Fibroblast of lung (primary cell): ENCODE measurements around the gene MNT. TPM values are rescaled to one million over a fixed set of nuclear protein-coding genes. Genes with fewer than 3 reads are reported as not detected.
"Not testable (repeated sequence)": the region's sequence is repeated elsewhere in the genome, so short reads cannot be mapped to it uniquely, and the experiment has no call there.

ENCODE experiments used
- DNase-seq, 2 donors: peaks; one replicate each; pipeline versions ENCODE4 v3.0.0 to v3.0.0-alpha.2; 2010; ENCODE audit warnings: low read depth in 2 of 2
- H2AFZ ChIP-seq: 2 replicates; pipeline ENCODE4 v1.5.1; 2012; ENCODE audit warnings: low read length, control low read depth, inconsistent platforms
- H3K27ac ChIP-seq: 2 replicates; pipeline ENCODE4 v1.5.1; 2011; ENCODE audit warnings: low read length, control low read depth; ENCODE audit not compliant: insufficient read depth
- H3K27me3 ChIP-seq: 2 replicates; pipeline ENCODE4 v1.5.1; 2011; ENCODE audit warnings: mild to moderate bottlenecking, low read length; ENCODE audit not compliant: control insufficient read depth, insufficient read depth
- H3K36me3 ChIP-seq: 2 replicates; pipeline ENCODE4 v1.5.1; 2011; ENCODE audit warnings: low read length; ENCODE audit not compliant: control insufficient read depth, insufficient read depth
- H3K4me1 ChIP-seq: 2 replicates; pipeline ENCODE4 v1.5.1; 2011; ENCODE audit warnings: low read length; ENCODE audit not compliant: control insufficient read depth, insufficient read depth; ENCODE audit errors: extremely low read depth
- H3K4me2 ChIP-seq: 2 replicates; pipeline ENCODE4 v1.5.1; 2011; ENCODE audit warnings: low read length, control low read depth; ENCODE audit not compliant: insufficient read depth; ENCODE audit errors: extremely low read depth
- H3K4me3 ChIP-seq, 4 experiments: fragments of 200-600 bp in 1 of 4; sonication (generic) in 1 of 4; replicated peaks in 1 of 4; 2 replicates each; pipeline ENCODE4 v1.5.1; 2011 to 2016; ENCODE audit warnings: low read length in 4 of 4, low read depth in 3 of 4, mild to moderate bottlenecking in 3 of 4, control low read depth in 2 of 4, inconsistent platforms in 1 of 4, mixed read lengths in 1 of 4; ENCODE audit not compliant: insufficient read depth in 1 of 4; ENCODE audit errors: control extremely low read depth in 1 of 4
- H3K79me2 ChIP-seq: 2 replicates; pipeline ENCODE4 v1.5.1; 2012; ENCODE audit warnings: mild to moderate bottlenecking, low read length, inconsistent platforms; ENCODE audit not compliant: control insufficient read depth, insufficient read depth
- H3K9ac ChIP-seq: 2 replicates; pipeline ENCODE4 v1.5.1; 2011; ENCODE audit warnings: mild to moderate bottlenecking, low read length, control low read depth; ENCODE audit not compliant: insufficient read depth
- H3K9me3 ChIP-seq: 2 replicates; pipeline ENCODE4 v1.5.1; 2012; ENCODE audit warnings: low read depth, low read length; ENCODE audit not compliant: control insufficient read depth, insufficient read depth
- H4K20me1 ChIP-seq: 2 replicates; pipeline ENCODE4 v1.5.1; 2011; ENCODE audit warnings: low read length; ENCODE audit not compliant: control insufficient read depth, insufficient read depth; ENCODE audit errors: extremely low read depth
- EZH2 ChIP-seq: IDR thresholded peaks from 2 replicates; pipeline ENCODE4 v1.5.1; 2012; ENCODE audit warnings: low read length, control low read depth, mild to moderate bottlenecking; ENCODE audit errors: missing control alignments
- polyA plus RNA-seq, 2 donors: library from polyadenylated mRNA; depleted of rRNA in 1 of 2; stranded (reverse) in 1 of 2; unstranded in 1 of 2; fragments of >200 nt; gene quantifications; 2 replicates each; pipeline ENCODE4 v1.2.1, GENCODE V29; 2011 to 2012; ENCODE audit warnings: missing spikeins in 1 of 2
- total RNA-seq: library from RNA; depleted of rRNA; stranded (reverse); fragments of >200 nt; gene quantifications from 2 replicates; pipeline ENCODE4 v1.2.1, GENCODE V29; 2014
- TF ChIP-seq, protein P1 (sequence below), 2 donors: IDR thresholded peaks in 1 of 2; conservative IDR thresholded peaks in 1 of 2; 1 replicate in 1 of 2; 2 replicates in 1 of 2; pipeline ENCODE4 v1.5.1; 2011 to 2012; ENCODE audit warnings: low read length in 2 of 2, control low read depth in 1 of 2, inconsistent platforms in 1 of 2, low read depth in 1 of 2, mild to moderate bottlenecking in 1 of 2

The MNT gene
- total and polyA plus RNA-seq, 2 donors (not counting 1 experiment from before 2014, with no cell fraction given): 1.7 to 8.4 TPM

DNA sequence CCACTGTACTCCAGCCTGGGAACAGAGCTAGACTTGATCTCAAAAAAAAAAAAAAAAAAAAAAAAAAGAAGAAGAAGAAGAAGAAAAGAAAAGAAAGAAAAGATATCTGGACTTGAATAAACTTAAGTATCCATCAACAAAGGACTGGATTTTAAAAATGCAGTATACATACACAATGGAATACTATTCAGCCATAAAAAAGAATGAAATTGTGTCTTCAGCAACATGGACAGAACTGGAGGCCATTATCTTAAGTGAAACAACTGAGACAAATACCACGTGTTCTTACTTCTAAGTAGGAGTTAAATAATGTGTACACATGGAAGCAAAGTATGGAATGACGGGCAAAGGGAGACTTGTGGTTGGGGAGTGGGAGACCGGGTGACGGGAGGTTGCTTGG is 40.1 kb upstream of the MNT start:
- Histone ChIP-seq H3K4me1 (peaks cover 2% of the 10 kb centered on the region), H2AFZ (no peak overlapping the region), H3K9ac (no peak overlapping the region), H3K27ac (no peak overlapping the region), H4K20me1 (no peaks in the 10 kb centered on the region), H3K79me2 (no peaks in the 10 kb centered on the region), H3K4me2 (no peak overlapping the region), H3K4me3 (no peak overlapping the region), H3K36me3 (no peaks in the 10 kb centered on the region), H3K9me3 (no peaks in the 10 kb centered on the region), H3K27me3 (no peaks in the 10 kb centered on the region)
- TF ChIP-seq, protein P1, sequence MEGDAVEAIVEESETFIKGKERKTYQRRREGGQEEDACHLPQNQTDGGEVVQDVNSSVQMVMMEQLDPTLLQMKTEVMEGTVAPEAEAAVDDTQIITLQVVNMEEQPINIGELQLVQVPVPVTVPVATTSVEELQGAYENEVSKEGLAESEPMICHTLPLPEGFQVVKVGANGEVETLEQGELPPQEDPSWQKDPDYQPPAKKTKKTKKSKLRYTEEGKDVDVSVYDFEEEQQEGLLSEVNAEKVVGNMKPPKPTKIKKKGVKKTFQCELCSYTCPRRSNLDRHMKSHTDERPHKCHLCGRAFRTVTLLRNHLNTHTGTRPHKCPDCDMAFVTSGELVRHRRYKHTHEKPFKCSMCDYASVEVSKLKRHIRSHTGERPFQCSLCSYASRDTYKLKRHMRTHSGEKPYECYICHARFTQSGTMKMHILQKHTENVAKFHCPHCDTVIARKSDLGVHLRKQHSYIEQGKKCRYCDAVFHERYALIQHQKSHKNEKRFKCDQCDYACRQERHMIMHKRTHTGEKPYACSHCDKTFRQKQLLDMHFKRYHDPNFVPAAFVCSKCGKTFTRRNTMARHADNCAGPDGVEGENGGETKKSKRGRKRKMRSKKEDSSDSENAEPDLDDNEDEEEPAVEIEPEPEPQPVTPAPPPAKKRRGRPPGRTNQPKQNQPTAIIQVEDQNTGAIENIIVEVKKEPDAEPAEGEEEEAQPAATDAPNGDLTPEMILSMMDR (conservative IDR thresholded peaks at IDR 0.05 in 1 of 2, IDR thresholded peaks at IDR 0.05 in 1 of 2; ENCODE audit: low read depth in 1 of 2, low read length in 2 of 2): no peak
- TF ChIP-seq EZH2: no peak
- no peak for DNase-seq

DNA sequence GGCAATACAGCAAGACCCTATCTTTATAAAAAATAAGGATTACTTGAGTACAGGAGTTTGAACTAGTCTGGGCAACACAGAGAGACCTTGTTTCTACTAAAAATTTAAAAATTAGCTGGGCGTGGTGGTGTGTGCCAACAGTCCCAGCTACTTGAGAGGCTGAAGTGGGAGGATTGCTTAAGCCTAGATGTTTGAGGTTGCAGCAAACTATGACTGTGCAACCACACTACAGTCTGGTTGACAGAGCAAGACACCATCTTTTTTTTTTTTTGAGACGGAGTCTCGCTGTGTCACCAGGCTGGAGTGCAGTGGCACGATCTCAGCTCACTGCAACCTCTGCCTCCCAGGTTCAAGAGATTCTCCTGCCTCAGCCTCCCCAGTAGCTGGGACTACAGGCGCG is 39.1 kb upstream of the MNT start:
- not testable (repeated sequence) for H3K27me3 ChIP-seq, H3K4me1 ChIP-seq
- DNase-seq: peak; percentile 76 to 81

DNA sequence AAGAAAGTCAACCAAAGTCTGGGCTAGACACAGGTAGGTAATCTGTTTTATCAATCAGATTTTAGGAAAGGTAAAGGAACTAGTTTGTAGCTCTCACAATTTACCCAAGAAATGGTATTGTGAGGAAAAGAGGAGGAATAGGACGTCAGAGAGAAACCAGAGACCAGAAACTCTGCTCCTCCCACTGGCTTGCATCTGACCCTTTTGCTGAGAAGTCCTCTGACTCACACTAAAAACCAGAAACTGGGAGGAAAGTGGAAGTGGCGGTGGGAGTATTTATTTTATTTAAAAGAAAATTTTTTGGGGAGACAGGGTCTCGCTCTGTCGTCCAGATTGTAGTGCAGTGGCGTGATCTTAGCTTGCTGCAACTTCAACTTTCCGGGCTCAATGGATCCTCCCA is 38.0 kb upstream of the MNT start:
- Histone ChIP-seq H3K9ac (no peak overlapping the region), H3K79me2 (no peaks in the 10 kb centered on the region), H3K36me3 (no peaks in the 10 kb centered on the region), H2AFZ (no peak overlapping the region), H4K20me1 (no peaks in the 10 kb centered on the region), H3K4me3 (no peak overlapping the region), H3K27me3 (no peaks in the 10 kb centered on the region), H3K4me1 (peaks cover 2% of the 10 kb centered on the region), H3K4me2 (no peak overlapping the region), H3K9me3 (no peaks in the 10 kb centered on the region), H3K27ac (no peak overlapping the region)
- TF ChIP-seq, protein P1 (conservative IDR thresholded peaks at IDR 0.05 in 1 of 2, IDR thresholded peaks at IDR 0.05 in 1 of 2; ENCODE audit: low read depth in 1 of 2, low read length in 2 of 2): no peak
- no peak for TF ChIP-seq EZH2
- DNase-seq: peak; percentile 85

More for the DNA sequence above, 39.1 kb upstream of the MNT start:
- H3K36me3 ChIP-seq, H3K79me2 ChIP-seq, H3K27ac ChIP-seq, H3K4me2 ChIP-seq, H3K9me3 ChIP-seq, H4K20me1 ChIP-seq, H2AFZ ChIP-seq, H3K9ac ChIP-seq, H3K4me3 ChIP-seq: not testable (repeated sequence)
